Heart left ventricle (tissue), 13 donors: ENCODE results near the gene CCNI.
"Not testable (repeated sequence)": the region's sequence is repeated elsewhere in the genome, so short reads cannot be mapped to it uniquely, and the experiment has no call there.

Experiments
- POLR2A ChIP-seq, 2 donors: fragments of 450-650 bp; IDR thresholded peaks; one replicate each; pipeline ENCODE4 v1.6.1; 2017; ENCODE audit warnings: antibody characterized with exemption in 2 of 2, mild to moderate bottlenecking in 2 of 2, moderate library complexity in 2 of 2
- TF ChIP-seq, protein P1 (sequence below), 12 donors: fragments of 200-600 bp; sonication (generic) in 4 of 12; IDR thresholded peaks; one replicate each; pipeline versions ENCODE4 v1.5.0 to v1.8.0; 2018 to 2022; ENCODE audit warnings: antibody characterized with exemption in 12 of 12, mild to moderate bottlenecking in 5 of 12
- donor health status: ischemic (EF 13 %, LVEDD 7.1; RV severe dilation, severe dysfunction).
- donor health status: DM: no; HTN: yes; CAD: no.
- donor health status: DM: no; HTN: no; CAD: no.
- donor health status: ischemic (EF 25% LVEDD 6.9; RV normal size, moderate dysfunction).
- donor health status: ischemic (EF 25% LVEDD 5.7; RV mildly dilated, moderate dysfunction).
- donor health status: ischemic (EF 35%, LVEDD 5.7; RV mildly dilated, moderate dysfunction).
- donor health status: nonischemic (EF 11% LVEDD 7.7; RV severe dilation, severe dysfunction).
- donor health status: DM: yes; HTN: yes; CAD: no.
- donor health status: PGD.
- donor health status: ischemic (EF 29% LVEDD 5.4; RV normal size, mild dysfunction).
- donor health status: nonischemic (EF 23%, LVEDD 6.1; RV moderate dilation, normal function).

GRCh38 chr4:77080806-77081205 lies 5.0 kb upstream of the CCNI start:
- TF ChIP-seq, protein P1, sequence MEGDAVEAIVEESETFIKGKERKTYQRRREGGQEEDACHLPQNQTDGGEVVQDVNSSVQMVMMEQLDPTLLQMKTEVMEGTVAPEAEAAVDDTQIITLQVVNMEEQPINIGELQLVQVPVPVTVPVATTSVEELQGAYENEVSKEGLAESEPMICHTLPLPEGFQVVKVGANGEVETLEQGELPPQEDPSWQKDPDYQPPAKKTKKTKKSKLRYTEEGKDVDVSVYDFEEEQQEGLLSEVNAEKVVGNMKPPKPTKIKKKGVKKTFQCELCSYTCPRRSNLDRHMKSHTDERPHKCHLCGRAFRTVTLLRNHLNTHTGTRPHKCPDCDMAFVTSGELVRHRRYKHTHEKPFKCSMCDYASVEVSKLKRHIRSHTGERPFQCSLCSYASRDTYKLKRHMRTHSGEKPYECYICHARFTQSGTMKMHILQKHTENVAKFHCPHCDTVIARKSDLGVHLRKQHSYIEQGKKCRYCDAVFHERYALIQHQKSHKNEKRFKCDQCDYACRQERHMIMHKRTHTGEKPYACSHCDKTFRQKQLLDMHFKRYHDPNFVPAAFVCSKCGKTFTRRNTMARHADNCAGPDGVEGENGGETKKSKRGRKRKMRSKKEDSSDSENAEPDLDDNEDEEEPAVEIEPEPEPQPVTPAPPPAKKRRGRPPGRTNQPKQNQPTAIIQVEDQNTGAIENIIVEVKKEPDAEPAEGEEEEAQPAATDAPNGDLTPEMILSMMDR (IDR thresholded peaks at IDR 0.05), result not testable (repeated sequence)
- TF ChIP-seq POLR2A (IDR thresholded peaks at IDR 0.05), result not testable (repeated sequence)
